ENCODE results near the gene TMTC2.

TMTC2 gene

GRCh38 chr12:82650627-82651337, 35.9 kb upstream of the TMTC2 start:
- ChIA-PET POLR2A (interaction anchor here (0.6 to 1.3 kb wide), 2 partner anchors 36 to 123 kb away, joined by 3 to 4 read pairs; partner anchors contain the start of gene TMTC2), CTCF (interaction anchor here (1.8 kb wide), 1 partner anchor 34 kb away, joined by 8 read pairs; no protein-coding TSS in a partner anchor)
- Histone ChIP-seq H3K4me3 (ENCODE audit: low read depth, low read length) (no peak overlapping the region), H3K27ac (ENCODE audit: extremely low read depth, low read depth, low read length) (no peak overlapping the region), H3K9me3 (ENCODE audit: control insufficient read depth, insufficient read depth, low read depth, low read length) (no peaks in the 10 kb centered on the region), H3K36me3 (ENCODE audit: control insufficient read depth in 2 of 2, insufficient read depth in 1 of 2, low read length in 2 of 2) (no peaks in the 10 kb centered on the region), H3K4me1 (ENCODE audit: control insufficient read depth, insufficient read depth, low read length) (peaks cover 7% of the 10 kb centered on the region)
- TF ChIP-seq ZNF335 (tag by site-specific recombination; conservative IDR thresholded peaks at IDR 0.05) = peak; percentile 84
- peak; percentile 47 for TF ChIP-seq ZNF366 (tag by site-specific recombination; conservative IDR thresholded peaks at IDR 0.05)
- TF ChIP-seq KLF9 (tag by site-specific recombination; IDR thresholded peaks at IDR 0.05; ENCODE audit: low read depth) = peak; percentile 27; the same call in 1 of the 2 replicates
- no peak for TF ChIP-seq ZNF513 (tag by site-specific recombination; IDR thresholded peaks at IDR 0.05)
- TF ChIP-seq KLF7 (tag by site-specific recombination; IDR thresholded peaks at IDR 0.05; ENCODE audit: borderline replicate concordance) = peak; percentile 79; the same call in 1 of the 2 replicates
- TF ChIP-seq, protein P1, sequence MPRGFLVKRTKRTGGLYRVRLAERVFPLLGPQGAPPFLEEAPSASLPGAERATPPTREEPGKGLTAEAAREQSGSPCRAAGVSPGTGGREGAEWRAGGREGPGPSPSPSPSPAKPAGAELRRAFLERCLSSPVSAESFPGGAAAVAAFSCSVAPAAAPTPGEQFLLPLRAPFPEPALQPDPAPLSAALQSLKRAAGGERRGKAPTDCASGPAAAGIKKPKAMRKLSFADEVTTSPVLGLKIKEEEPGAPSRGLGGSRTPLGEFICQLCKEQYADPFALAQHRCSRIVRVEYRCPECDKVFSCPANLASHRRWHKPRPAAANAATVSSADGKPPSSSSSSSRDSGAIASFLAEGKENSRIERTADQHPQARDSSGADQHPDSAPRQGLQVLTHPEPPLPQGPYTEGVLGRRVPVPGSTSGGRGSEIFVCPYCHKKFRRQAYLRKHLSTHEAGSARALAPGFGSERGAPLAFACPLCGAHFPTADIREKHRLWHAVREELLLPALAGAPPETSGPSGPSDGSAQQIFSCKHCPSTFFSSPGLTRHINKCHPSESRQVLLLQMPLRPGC (tag by site-specific recombination; IDR thresholded peaks at IDR 0.05) = peak; percentile 61; the same call in 1 of the 2 replicates
- peak; percentile 66 for TF ChIP-seq ZBTB17 (tag by site-specific recombination; IDR thresholded peaks at IDR 0.05)
- 0 out of 2 replicates have a peak, but pooled peaks have one; percentile 27 for TF ChIP-seq PATZ1 (tag by site-specific recombination; IDR thresholded peaks at IDR 0.05)
- TF ChIP-seq SCRT2 (tag by site-specific recombination; IDR thresholded peaks at IDR 0.05) = peak; percentile 72
- no peak for TF ChIP-seq SALL2 (tag by site-specific recombination; IDR thresholded peaks at IDR 0.05; ENCODE audit: borderline replicate concordance)
- TF ChIP-seq SP7 (tag by site-specific recombination; IDR thresholded peaks at IDR 0.05) = peak; percentile 65
- TF ChIP-seq ZBTB10 (tag by site-specific recombination; IDR thresholded peaks at IDR 0.05) = no peak
- TF ChIP-seq ZNF391 (tag by site-specific recombination; IDR thresholded peaks at IDR 0.05; ENCODE audit: borderline replicate concordance, low read depth) = no peak
- TF ChIP-seq ZNF600 (tag by site-specific recombination; IDR thresholded peaks at IDR 0.05) = peak; percentile 57
- peak; percentile 58 for TF ChIP-seq GLIS1 (tag by site-specific recombination; IDR thresholded peaks at IDR 0.05)
- TF ChIP-seq ZNF398 (tag by site-specific recombination; IDR thresholded peaks at IDR 0.05) = no peak
- TF ChIP-seq SP2 (tag by site-specific recombination; IDR thresholded peaks at IDR 0.05) = peak; percentile 32
- no peak for TF ChIP-seq ZNF776 (tag by site-specific recombination; IDR thresholded peaks at IDR 0.05; ENCODE audit: borderline replicate concordance)
- TF ChIP-seq, protein P2, sequence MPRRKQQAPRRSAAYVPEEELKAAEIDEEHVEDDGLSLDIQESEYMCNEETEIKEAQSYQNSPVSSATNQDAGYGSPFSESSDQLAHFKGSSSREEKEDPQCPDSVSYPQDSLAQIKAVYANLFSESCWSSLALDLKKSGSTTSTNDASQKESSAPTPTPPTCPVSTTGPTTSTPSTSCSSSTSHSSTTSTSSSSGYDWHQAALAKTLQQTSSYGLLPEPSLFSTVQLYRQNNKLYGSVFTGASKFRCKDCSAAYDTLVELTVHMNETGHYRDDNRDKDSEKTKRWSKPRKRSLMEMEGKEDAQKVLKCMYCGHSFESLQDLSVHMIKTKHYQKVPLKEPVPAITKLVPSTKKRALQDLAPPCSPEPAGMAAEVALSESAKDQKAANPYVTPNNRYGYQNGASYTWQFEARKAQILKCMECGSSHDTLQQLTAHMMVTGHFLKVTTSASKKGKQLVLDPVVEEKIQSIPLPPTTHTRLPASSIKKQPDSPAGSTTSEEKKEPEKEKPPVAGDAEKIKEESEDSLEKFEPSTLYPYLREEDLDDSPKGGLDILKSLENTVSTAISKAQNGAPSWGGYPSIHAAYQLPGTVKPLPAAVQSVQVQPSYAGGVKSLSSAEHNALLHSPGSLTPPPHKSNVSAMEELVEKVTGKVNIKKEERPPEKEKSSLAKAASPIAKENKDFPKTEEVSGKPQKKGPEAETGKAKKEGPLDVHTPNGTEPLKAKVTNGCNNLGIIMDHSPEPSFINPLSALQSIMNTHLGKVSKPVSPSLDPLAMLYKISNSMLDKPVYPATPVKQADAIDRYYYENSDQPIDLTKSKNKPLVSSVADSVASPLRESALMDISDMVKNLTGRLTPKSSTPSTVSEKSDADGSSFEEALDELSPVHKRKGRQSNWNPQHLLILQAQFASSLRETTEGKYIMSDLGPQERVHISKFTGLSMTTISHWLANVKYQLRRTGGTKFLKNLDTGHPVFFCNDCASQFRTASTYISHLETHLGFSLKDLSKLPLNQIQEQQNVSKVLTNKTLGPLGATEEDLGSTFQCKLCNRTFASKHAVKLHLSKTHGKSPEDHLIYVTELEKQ (tag by site-specific recombination; IDR thresholded peaks at IDR 0.05; ENCODE audit: borderline replicate concordance) = 0 out of 2 replicates have a peak, but pooled peaks have one; percentile 51
- TF ChIP-seq, protein P3, sequence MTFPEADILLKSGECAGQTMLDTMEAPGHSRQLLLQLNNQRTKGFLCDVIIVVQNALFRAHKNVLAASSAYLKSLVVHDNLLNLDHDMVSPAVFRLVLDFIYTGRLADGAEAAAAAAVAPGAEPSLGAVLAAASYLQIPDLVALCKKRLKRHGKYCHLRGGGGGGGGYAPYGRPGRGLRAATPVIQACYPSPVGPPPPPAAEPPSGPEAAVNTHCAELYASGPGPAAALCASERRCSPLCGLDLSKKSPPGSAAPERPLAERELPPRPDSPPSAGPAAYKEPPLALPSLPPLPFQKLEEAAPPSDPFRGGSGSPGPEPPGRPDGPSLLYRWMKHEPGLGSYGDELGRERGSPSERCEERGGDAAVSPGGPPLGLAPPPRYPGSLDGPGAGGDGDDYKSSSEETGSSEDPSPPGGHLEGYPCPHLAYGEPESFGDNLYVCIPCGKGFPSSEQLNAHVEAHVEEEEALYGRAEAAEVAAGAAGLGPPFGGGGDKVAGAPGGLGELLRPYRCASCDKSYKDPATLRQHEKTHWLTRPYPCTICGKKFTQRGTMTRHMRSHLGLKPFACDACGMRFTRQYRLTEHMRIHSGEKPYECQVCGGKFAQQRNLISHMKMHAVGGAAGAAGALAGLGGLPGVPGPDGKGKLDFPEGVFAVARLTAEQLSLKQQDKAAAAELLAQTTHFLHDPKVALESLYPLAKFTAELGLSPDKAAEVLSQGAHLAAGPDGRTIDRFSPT (tag by site-specific recombination; IDR thresholded peaks at IDR 0.05) = peak; percentile 46; the same call in 1 of the 2 replicates
